ENCODE results near the gene HERC2. TPM values are rescaled to one million over a fixed set of nuclear protein-coding genes. Genes with fewer than 3 reads are reported as not detected.
"Not testable (repeated sequence)": the region's sequence is repeated elsewhere in the genome, so short reads cannot be mapped to it uniquely, and the experiment has no call there.

HERC2 gene
- total RNA-seq, 1 donor from 2014 or later: 42.7 TPM

- no peaks in the 10 kb centered on the region for H3K9me3 ChIP-seq
- no peak for DNase-seq (ENCODE audit: low spot score in 2 of 2)
- no peaks in the 10 kb centered on the region for H3K4me1 ChIP-seq
- TF ChIP-seq, protein P1, sequence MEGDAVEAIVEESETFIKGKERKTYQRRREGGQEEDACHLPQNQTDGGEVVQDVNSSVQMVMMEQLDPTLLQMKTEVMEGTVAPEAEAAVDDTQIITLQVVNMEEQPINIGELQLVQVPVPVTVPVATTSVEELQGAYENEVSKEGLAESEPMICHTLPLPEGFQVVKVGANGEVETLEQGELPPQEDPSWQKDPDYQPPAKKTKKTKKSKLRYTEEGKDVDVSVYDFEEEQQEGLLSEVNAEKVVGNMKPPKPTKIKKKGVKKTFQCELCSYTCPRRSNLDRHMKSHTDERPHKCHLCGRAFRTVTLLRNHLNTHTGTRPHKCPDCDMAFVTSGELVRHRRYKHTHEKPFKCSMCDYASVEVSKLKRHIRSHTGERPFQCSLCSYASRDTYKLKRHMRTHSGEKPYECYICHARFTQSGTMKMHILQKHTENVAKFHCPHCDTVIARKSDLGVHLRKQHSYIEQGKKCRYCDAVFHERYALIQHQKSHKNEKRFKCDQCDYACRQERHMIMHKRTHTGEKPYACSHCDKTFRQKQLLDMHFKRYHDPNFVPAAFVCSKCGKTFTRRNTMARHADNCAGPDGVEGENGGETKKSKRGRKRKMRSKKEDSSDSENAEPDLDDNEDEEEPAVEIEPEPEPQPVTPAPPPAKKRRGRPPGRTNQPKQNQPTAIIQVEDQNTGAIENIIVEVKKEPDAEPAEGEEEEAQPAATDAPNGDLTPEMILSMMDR (IDR thresholded peaks at IDR 0.05): no peak
- H3K4me3 ChIP-seq: no peak overlapping the region
- intact Hi-C loops (cut with DNase I): no loop called here
- no peak overlapping the region for H3K27ac ChIP-seq
- no peaks in the 10 kb centered on the region for H3K27me3 ChIP-seq
- H3K36me3 ChIP-seq: peaks cover 21 to 40% of the 10 kb centered on the region in 2 donors
Measured at GRCh38 chr15:28260317-28260716, 61.7 kb downstream of the HERC2 start.

- H3K27me3 ChIP-seq: no peaks in the 10 kb centered on the region
- H3K36me3 ChIP-seq: peaks cover 29 to 47% of the 10 kb centered on the region in 2 donors
- no peak overlapping the region for H3K4me3 ChIP-seq
- no peaks in the 10 kb centered on the region for H3K9me3 ChIP-seq
- no peak overlapping the region for H3K27ac ChIP-seq
- no peaks in the 10 kb centered on the region for H3K4me1 ChIP-seq
- intact Hi-C loops (cut with DNase I): no loop called here
- TF ChIP-seq, protein P1 (IDR thresholded peaks at IDR 0.05): no peak
- DNase-seq (ENCODE audit: low spot score in 2 of 2): no peak
Measured at GRCh38 chr15:28255965-28256364, 66.0 kb downstream of the HERC2 start.

GRCh38 chr15:28252831-28253230 is 69.1 kb downstream of the HERC2 start:
- intact Hi-C loops (cut with DNase I): no loop called here
- Histone ChIP-seq H3K27ac (no peak overlapping the region), H3K4me3 (no peak overlapping the region), H3K36me3 (peaks cover 38 to 66% of the 10 kb centered on the region in 2 donors), H3K9me3 (peaks cover 0 to 5% of the 10 kb centered on the region in 2 donors), H3K4me1 (no peaks in the 10 kb centered on the region), H3K27me3 (no peaks in the 10 kb centered on the region)
- TF ChIP-seq, protein P1 (IDR thresholded peaks at IDR 0.05): no peak
- no peak for DNase-seq (ENCODE audit: low spot score in 2 of 2)

DNA sequence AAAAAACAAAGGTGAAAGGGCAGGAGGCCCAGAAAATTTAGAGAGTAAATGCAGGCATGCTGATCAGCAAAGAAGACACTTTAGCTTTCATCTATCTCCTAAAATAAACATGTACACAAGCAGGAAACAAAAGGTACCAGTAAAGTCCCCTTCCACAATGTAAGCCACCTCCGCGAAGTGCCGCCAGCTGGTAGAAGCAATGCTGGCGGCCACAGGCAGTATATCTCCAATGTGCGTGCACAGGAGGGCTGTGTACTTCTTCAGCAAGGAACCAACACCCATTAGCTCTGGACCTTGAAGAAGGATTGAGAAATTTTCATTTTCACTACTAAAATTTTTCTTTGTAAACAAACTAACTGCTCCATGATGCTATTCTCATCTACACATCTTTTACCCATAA is 75.4 kb downstream of the HERC2 start:
- Histone ChIP-seq H3K27ac (no peak overlapping the region), H3K9me3 (peaks cover 3 to 5% of the 10 kb centered on the region in 2 donors), H3K4me1 (no peaks in the 10 kb centered on the region), H3K27me3 (no peaks in the 10 kb centered on the region), H3K4me3 (no peak overlapping the region), H3K36me3 (peaks cover 37 to 79% of the 10 kb centered on the region in 2 donors)
- TF ChIP-seq, protein P1 (IDR thresholded peaks at IDR 0.05): no peak
- no peak for DNase-seq (ENCODE audit: low spot score in 2 of 2)
- intact Hi-C loops (cut with DNase I): no loop called here

GRCh38 chr15:28243901-28244300 is 78.1 kb downstream of the HERC2 start:
- no peak overlapping the region for H3K27ac ChIP-seq
- peaks cover 43 to 87% of the 10 kb centered on the region in 2 donors for H3K36me3 ChIP-seq
- DNase-seq (ENCODE audit: low spot score in 2 of 2): no peak
- H3K4me3 ChIP-seq: no peak overlapping the region
- TF ChIP-seq, protein P1 (IDR thresholded peaks at IDR 0.05): no peak
- H3K9me3 ChIP-seq: peaks cover 0 to 3% of the 10 kb centered on the region in 2 donors
- H3K4me1 ChIP-seq: no peaks in the 10 kb centered on the region
- intact Hi-C loops (cut with DNase I): no loop called here
- no peaks in the 10 kb centered on the region for H3K27me3 ChIP-seq

GRCh38 chr15:28243399-28243798 is 78.6 kb downstream of the HERC2 start:
- DNase-seq (ENCODE audit: low spot score in 2 of 2): no peak
- peaks cover 0 to 3% of the 10 kb centered on the region in 2 donors for H3K9me3 ChIP-seq
- no peak overlapping the region for H3K4me3 ChIP-seq
- no peaks in the 10 kb centered on the region for H3K27me3 ChIP-seq
- intact Hi-C loops (cut with DNase I): no loop called here
- peaks cover 40 to 85% of the 10 kb centered on the region in 2 donors for H3K36me3 ChIP-seq
- H3K27ac ChIP-seq: no peak overlapping the region
- TF ChIP-seq, protein P1 (IDR thresholded peaks at IDR 0.05): no peak
- no peaks in the 10 kb centered on the region for H3K4me1 ChIP-seq

DNA sequence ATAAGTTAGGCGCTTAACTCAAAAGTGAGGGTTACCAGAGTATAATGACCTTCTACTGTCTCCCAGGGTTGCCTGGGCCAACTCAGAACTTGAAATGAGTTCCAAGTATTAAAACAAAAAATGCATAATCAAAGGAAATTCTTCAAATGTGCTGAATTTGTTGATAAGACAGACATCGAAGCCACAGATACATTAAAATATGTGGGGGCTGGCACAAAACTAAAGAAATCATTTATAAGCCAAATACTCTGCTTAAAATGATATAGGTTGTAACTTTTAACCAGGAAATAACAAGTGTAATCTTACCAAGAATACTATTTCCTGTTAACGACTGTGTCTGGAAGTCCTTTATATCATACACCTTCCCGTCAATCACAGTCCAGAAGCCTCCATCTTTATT is 83.7 kb downstream of the HERC2 start:
- DNase-seq (ENCODE audit: low spot score in 2 of 2); H3K27ac ChIP-seq; H3K4me1 ChIP-seq; H3K27me3 ChIP-seq; intact Hi-C loops (cut with DNase I); H3K9me3 ChIP-seq; H3K4me3 ChIP-seq: not testable (repeated sequence)
- H3K36me3 ChIP-seq: peaks cover 12 to 59% of the 10 kb centered on the region in 2 donors

GRCh38 chr15:28231743-28232142 is 90.2 kb downstream of the HERC2 start:
- peaks cover 18 to 38% of the 10 kb centered on the region in 2 donors for H3K36me3 ChIP-seq
- H3K27me3 ChIP-seq; H3K4me3 ChIP-seq; H3K4me1 ChIP-seq; H3K9me3 ChIP-seq; H3K27ac ChIP-seq; DNase-seq (ENCODE audit: low spot score in 2 of 2); intact Hi-C loops (cut with DNase I): not testable (repeated sequence)
